Spleen (tissue), 3 donors: ENCODE data around the gene LRRC4C.

Experiments
- POLR2A ChIP-seq, 3 donors: fragments of 450-650 bp; IDR thresholded peaks; one replicate each; pipeline ENCODE4 v1.5.1; 2017; ENCODE audit warnings: antibody characterized with exemption in 3 of 3, mild to moderate bottlenecking in 1 of 3
- POLR2AphosphoS5 ChIP-seq, 3 donors: sonication (generic); formaldehyde crosslinking; IDR thresholded peaks; one replicate each; pipeline ENCODE4 v1.5.1; 2017; ENCODE audit warnings: antibody characterized with exemption in 3 of 3

- TF ChIP-seq POLR2A (IDR thresholded peaks at IDR 0.05) (no peak), POLR2AphosphoS5 (IDR thresholded peaks at IDR 0.05) (no peak)
These were observed 1207.2 kb downstream of the LRRC4C start for GRCh38 chr11:40252236-40252635.
